ENCODE results near the gene GTF3C1.

Gene GTF3C1

DNA sequence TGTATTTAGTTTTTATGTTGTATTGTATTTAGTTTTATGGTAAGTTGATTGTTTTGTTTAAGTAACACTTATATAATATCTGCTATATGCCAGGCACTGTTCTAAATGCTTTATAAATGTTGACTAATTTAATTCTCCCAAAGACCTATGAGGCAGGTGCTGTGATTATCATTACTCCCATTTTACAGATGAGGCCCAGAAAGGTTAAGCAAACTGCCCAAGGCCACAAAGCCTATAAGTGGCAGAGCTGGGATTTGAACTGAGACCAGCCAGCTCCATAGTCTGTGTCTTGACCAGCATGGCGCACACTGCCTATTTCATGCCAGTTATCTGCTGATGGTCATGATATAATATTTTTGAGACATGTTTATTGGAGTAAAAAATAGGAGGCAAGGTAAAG, 123.8 kb downstream of the GTF3C1 start:
- DNase-seq = no peak

- no peak for DNase-seq
Measured at GRCh38 chr16:27424772-27425498, 124.8 kb downstream of the GTF3C1 start.

DNA sequence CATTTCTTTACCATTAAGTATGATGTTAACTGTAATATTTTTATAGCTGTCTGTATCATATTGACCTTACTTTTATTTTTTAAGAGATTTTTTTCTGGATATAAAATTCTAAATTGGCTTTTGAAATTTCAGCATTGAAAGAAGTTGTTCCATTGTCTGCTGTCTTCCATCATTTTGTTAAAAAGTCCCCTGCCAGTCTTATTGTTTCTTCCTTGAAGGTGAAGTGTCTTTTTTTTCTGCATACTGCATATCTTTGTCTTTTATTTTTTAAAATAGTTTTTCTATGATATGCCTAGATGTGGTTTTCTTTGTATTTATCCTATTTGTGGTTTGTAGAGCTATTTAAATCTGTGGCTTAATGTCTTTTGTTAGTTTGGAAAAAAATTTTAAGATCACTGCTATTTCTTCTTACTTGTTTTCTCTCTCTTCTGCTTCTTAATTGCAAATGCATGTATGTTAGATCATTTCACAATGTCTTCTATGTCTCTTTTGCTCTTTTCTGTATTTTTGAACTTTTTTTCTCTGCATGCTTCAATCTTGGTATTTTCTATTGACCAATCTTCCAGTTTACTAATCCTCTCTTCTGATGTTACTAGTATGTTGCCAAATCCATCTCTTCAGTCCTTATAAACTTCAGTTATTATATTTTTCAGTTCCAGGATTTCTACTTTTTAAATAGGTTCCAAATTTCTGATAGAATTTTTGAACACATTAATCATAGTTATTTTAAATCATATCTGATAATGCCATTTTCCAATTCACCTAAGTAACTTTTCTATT, 127.6 kb downstream of the GTF3C1 start:
- no peak for DNase-seq

DNA sequence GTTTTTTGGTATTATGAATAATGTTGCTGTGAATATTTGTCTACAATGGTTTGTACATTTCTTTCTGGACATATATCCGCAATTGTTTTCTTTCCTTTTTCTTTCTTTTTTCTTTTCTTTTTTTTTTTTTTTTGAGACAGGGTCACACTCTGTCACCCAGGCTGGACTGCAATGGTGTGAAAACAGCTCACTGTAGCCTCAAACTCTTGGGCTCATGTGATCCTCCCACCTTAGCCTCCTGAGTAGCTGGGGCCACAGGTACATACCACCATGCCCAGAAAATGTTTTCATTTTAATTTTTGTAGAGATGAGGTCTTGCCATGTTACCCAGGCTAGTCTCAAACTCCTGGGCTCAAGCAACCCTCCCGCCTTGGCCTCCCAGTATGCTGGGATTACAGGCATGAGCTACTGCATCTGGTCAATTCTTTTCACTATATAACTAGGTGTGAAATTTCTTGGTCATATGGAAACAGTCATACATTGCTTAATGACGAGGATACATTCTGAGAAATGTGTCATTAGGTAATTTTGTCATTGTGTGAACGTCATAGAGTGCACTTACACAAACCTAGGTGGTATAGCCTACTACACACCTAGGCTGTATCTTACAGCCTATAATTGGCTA, 132.6 kb downstream of the GTF3C1 start:
- DNase-seq = no peak

- no peak for DNase-seq
Measured at GRCh38 chr16:27414788-27415431, 134.8 kb downstream of the GTF3C1 start.

DNA sequence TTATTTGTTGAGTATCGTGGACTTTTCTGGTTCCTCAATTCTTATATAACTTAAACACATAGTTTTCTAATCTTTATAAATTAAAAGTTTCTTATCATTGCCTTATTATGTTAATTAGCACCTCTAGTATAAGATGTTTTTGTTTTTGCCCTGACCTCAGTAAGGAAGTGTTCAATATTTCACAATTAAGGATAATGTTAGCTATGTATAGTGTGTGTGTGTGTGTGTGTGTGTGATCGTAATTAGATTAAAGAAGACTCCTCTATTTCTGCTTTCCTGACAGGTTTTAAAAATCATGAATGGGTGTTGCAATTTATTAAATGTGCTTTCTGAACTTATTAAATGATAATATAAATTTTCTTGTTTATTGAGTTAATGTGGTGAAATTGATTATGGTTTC, 135.8 kb downstream of the GTF3C1 start:
- DNase-seq = no peak

DNA sequence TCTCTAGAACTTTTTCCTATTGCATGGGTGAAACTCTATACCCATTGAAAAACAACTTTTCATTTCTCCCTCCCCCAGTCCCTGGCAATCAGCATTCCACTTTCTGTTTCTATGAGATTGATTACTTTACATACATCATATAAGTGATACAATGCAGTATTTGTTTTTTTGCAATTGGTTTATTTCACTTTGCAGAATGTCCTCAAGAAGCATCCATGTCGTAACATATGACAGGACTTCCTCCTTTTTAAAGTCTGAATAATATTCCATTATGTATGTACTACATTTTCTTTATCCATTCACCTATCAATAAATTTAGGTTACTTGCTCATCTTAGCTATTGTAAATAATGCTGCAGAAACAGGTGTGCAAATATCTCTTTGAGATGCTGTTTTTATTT, 139.0 kb downstream of the GTF3C1 start:
- DNase-seq = no peak

All from fibroblast of skin of abdomen (primary cell).